ENCODE measurements around the gene AKAP6. TPM values are rescaled to one million over a fixed set of nuclear protein-coding genes. Genes with fewer than 3 reads are reported as not detected.

Gene AKAP6
- total RNA-seq, 2 donors from 2014 or later: 3.6 to 9.9 TPM

DNA sequence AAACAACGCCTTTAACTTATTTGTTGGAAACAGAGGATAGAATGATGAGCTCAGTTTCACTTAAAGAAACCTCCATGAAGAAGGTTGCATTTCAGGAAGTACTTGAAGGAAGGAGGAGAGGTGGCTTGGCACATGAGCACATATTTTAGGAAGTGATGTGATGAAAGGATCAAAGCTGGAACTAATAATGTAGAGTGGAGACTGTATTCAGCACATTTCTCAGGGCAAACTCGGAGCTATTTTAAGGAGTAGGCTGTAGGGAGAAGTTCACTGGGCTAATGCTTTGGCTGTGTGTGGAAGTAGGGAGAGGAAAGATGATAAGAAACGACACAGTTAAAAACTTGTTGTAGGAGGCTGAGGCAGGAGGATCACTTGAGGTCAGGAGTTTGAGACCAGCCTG lies 272.8 kb downstream of the AKAP6 start:
- Histone ChIP-seq H3K4me1 (replicated peaks) (no peaks in the 10 kb centered on the region), H3K9me3 (no peaks in the 10 kb centered on the region), H3K36me3 (no peaks in the 10 kb centered on the region), H3K27ac (no peak overlapping the region), H3K27me3 (replicated peaks; ENCODE audit: insufficient read depth) (no peaks in the 10 kb centered on the region), H3K4me3 (no peak overlapping the region)
- no peak for DNase-seq (ENCODE audit: low spot score)
- intact Hi-C loops (cut with DNase I): no loop called here
- 64% methylated on average over 3 of the region's 3 CpGs for WGBS
- TF ChIP-seq POLR2AphosphoS5 (IDR thresholded peaks at IDR 0.05): no peak
- TF ChIP-seq, protein P1, sequence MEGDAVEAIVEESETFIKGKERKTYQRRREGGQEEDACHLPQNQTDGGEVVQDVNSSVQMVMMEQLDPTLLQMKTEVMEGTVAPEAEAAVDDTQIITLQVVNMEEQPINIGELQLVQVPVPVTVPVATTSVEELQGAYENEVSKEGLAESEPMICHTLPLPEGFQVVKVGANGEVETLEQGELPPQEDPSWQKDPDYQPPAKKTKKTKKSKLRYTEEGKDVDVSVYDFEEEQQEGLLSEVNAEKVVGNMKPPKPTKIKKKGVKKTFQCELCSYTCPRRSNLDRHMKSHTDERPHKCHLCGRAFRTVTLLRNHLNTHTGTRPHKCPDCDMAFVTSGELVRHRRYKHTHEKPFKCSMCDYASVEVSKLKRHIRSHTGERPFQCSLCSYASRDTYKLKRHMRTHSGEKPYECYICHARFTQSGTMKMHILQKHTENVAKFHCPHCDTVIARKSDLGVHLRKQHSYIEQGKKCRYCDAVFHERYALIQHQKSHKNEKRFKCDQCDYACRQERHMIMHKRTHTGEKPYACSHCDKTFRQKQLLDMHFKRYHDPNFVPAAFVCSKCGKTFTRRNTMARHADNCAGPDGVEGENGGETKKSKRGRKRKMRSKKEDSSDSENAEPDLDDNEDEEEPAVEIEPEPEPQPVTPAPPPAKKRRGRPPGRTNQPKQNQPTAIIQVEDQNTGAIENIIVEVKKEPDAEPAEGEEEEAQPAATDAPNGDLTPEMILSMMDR (IDR thresholded peaks at IDR 0.05): no peak
- no peak for TF ChIP-seq POLR2A (IDR thresholded peaks at IDR 0.05)

DNA sequence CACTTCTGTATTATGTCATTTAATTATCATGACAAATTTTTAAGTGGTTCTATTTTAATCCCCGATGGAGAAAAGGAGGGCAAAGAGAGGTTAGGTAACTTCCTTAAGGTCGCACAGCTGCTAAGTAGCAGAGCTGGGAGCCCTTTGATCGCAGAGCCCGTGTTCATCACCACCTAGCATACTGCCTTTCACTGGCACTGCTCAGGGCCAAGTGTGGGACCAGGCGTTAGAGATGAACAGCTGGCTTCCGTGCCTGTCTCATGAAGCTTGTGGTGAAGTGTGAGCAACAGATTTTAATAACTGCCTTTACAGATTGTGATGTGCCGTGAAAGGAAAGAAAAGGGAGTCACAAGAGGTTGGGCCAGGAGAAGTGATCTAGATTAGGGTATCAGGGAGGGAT lies 273.6 kb downstream of the AKAP6 start:
- H3K27me3 ChIP-seq (replicated peaks; ENCODE audit: insufficient read depth): no peaks in the 10 kb centered on the region
- WGBS: 78% methylated on average over 7 of the region's 7 CpGs
- intact Hi-C loops (cut with DNase I): no loop called here
- H3K4me3 ChIP-seq: no peak overlapping the region
- no peaks in the 10 kb centered on the region for H3K9me3 ChIP-seq
- no peak overlapping the region for H3K27ac ChIP-seq
- TF ChIP-seq, protein P1 (IDR thresholded peaks at IDR 0.05): no peak
- TF ChIP-seq POLR2A (IDR thresholded peaks at IDR 0.05) (no peak), POLR2AphosphoS5 (IDR thresholded peaks at IDR 0.05) (no peak)
- H3K36me3 ChIP-seq: no peaks in the 10 kb centered on the region
- DNase-seq (ENCODE audit: low spot score): no peak
- no peaks in the 10 kb centered on the region for H3K4me1 ChIP-seq (replicated peaks)

DNA sequence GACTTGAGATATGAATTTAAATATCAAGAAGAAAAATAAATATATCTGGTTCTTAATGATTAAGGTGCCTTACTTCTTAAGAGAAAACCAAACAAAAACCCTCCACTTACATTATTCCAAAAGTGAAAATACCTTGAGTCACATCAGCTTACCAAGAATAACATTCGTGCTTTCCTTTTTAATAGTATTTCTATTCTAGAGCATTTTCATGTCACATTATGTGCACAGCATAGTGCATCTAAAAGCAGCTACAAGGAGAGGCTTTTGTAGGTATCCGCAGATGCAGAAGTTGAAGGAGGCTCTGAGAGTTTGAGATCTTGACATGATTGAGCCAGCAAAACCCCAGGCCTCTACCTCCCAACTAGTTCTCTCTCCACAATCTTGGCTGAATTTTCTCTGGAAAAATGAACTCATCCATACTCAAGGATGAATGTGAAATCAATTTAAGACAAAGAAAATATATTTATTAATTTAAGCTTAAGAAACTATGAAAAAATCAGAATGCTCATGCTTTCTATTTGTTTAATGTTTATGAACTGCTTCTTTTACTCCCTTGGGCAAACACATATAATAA lies 275.0 kb downstream of the AKAP6 start:
- TF ChIP-seq POLR2AphosphoS5 (IDR thresholded peaks at IDR 0.05): no peak
- TF ChIP-seq, protein P1 (IDR thresholded peaks at IDR 0.05): no peak
- no peak for TF ChIP-seq POLR2A (IDR thresholded peaks at IDR 0.05)
- no peaks in the 10 kb centered on the region for H3K4me1 ChIP-seq (replicated peaks)
- H3K36me3 ChIP-seq: no peaks in the 10 kb centered on the region
- no peaks in the 10 kb centered on the region for H3K27me3 ChIP-seq (replicated peaks; ENCODE audit: insufficient read depth)
- no peak overlapping the region for H3K4me3 ChIP-seq
- no peak overlapping the region for H3K27ac ChIP-seq
- H3K9me3 ChIP-seq: no peaks in the 10 kb centered on the region
- WGBS: 95% methylated on average over 2 of the region's 2 CpGs
- intact Hi-C loops (cut with DNase I): no loop called here
- no peak for DNase-seq (ENCODE audit: low spot score)

DNA sequence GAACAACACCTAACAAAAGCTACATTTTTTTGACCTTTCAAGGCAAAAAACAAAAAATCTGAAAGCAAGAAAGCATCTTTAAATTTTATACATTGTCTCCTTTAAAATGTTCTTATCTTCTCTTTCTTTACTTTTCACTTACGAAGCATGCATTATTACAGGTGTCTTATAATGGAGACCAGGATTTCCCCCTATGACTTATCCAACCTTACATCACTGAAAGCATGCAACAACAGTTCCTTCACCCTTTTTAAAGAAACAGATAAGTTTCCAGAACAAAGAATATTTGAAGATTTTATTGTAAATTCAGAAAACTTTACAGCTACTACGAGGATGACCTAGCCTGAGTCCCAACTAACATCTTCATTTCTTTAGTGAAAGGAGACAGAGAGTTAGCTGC lies 277.2 kb downstream of the AKAP6 start:
- no peaks in the 10 kb centered on the region for H3K9me3 ChIP-seq
- no peaks in the 10 kb centered on the region for H3K36me3 ChIP-seq
- no peaks in the 10 kb centered on the region for H3K4me1 ChIP-seq (replicated peaks)
- H3K27me3 ChIP-seq (replicated peaks; ENCODE audit: insufficient read depth): no peaks in the 10 kb centered on the region
- no peak for DNase-seq (ENCODE audit: low spot score)
- intact Hi-C loops (cut with DNase I): no loop called here
- no peak overlapping the region for H3K27ac ChIP-seq
- no peak for TF ChIP-seq POLR2AphosphoS5 (IDR thresholded peaks at IDR 0.05)
- no peak for TF ChIP-seq POLR2A (IDR thresholded peaks at IDR 0.05)
- TF ChIP-seq, protein P1 (IDR thresholded peaks at IDR 0.05): no peak
- 86% methylated on average over 2 of the region's 2 CpGs for WGBS
- H3K4me3 ChIP-seq: no peak overlapping the region

DNA sequence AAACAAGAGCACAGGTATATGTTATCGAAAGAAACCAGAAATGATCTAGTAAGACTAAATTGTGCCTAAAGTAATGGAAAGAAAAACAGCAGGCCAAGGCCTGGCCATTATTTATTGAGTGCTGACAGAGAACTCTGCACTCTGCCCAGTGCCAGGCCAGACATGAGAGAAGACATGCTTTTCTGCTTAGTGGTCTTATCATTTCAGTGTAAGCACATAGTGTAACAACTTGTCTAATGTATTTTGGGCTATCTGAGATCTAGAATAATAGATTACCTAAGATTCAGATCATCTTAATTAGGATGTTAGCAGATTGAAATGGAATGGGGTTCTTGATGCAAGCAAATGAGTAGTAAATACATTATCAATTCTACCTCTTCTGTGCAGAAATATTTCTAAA lies 278.3 kb downstream of the AKAP6 start:
- TF ChIP-seq, protein P1 (IDR thresholded peaks at IDR 0.05): no peak
- TF ChIP-seq POLR2A (IDR thresholded peaks at IDR 0.05) (no peak), POLR2AphosphoS5 (IDR thresholded peaks at IDR 0.05) (no peak)
- WGBS: 70% methylated on average over 1 of the region's 1 CpG
- Histone ChIP-seq H3K9me3 (no peaks in the 10 kb centered on the region), H3K27me3 (replicated peaks; ENCODE audit: insufficient read depth) (no peaks in the 10 kb centered on the region), H3K36me3 (no peaks in the 10 kb centered on the region), H3K4me1 (replicated peaks) (no peaks in the 10 kb centered on the region), H3K27ac (no peak overlapping the region), H3K4me3 (no peak overlapping the region)
- no peak for DNase-seq (ENCODE audit: low spot score)
- intact Hi-C loops (cut with DNase I): no loop called here
